ENCODE data around the gene ACP7.

DNA sequence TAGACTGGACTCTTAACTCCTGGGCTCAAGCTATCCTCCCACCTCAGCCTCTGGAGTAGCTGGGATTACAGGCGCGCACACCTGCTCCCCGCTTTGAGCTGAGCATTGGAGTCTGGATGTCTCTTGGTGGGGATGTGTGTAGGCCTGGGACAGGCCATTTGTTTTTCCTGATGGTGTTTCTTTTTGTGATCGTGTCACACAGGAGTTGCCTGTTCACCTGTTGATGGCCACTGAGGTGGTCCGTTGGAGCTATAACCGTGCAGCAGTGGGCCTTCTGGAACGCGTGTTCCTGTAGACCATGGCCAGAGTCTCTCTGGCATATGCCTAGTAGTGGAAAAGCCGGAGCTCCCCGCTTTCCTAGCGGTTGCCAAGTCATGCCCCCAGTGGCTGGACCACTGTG lies 44.9 kb downstream of the ACP7 start:
- TF ChIP-seq, protein P1, sequence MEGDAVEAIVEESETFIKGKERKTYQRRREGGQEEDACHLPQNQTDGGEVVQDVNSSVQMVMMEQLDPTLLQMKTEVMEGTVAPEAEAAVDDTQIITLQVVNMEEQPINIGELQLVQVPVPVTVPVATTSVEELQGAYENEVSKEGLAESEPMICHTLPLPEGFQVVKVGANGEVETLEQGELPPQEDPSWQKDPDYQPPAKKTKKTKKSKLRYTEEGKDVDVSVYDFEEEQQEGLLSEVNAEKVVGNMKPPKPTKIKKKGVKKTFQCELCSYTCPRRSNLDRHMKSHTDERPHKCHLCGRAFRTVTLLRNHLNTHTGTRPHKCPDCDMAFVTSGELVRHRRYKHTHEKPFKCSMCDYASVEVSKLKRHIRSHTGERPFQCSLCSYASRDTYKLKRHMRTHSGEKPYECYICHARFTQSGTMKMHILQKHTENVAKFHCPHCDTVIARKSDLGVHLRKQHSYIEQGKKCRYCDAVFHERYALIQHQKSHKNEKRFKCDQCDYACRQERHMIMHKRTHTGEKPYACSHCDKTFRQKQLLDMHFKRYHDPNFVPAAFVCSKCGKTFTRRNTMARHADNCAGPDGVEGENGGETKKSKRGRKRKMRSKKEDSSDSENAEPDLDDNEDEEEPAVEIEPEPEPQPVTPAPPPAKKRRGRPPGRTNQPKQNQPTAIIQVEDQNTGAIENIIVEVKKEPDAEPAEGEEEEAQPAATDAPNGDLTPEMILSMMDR (conservative IDR thresholded peaks at IDR 0.05 in 1 of 2, IDR thresholded peaks at IDR 0.05 in 1 of 2; ENCODE audit: extremely low read depth in 1 of 2, insufficient read depth in 1 of 2, low read depth in 1 of 2, low read length in 2 of 2) = no peak
- no peak for TF ChIP-seq EZH2 (IDR thresholded peaks at IDR 0.05; ENCODE audit: borderline replicate concordance, low read length)
